K562 (cell line): ENCODE results near the gene USF2. TPM values are rescaled to one million over a fixed set of nuclear protein-coding genes. Genes with fewer than 3 reads are reported as not detected.

Experiments used
- ATAC-seq: fragments of 200-7000 bp; cut with Tn5 transposase; 3 replicates; pipeline ENCODE4 v1.9.1; 2020; ENCODE audit warnings: moderate library complexity
- BruUV-seq: library from RNA; stranded (reverse); fragments of 400-500 nt; replicated peaks from 2 replicates; lab custom pipeline; 2021; lab: Mats Ljungman, UMichigan
- CTCF ChIA-PET: fragments of 300-600 bp; formaldehyde crosslinking; extraction: SDS; loops from one replicate; lab custom pipeline; 2021; ENCODE audit warnings: low intra/inter-chr PET ratio; lab: Yijun Ruan, JAX
- POLR2A ChIA-PET: fragments of 300-600, 350-650 bp; sonication (Branson Sonifier 250); formaldehyde crosslinking; extraction: SDS; loops from one replicate; lab custom pipeline; 2021; ENCODE audit warnings: antibody characterized with exemption, inconsistent platforms; lab: Yijun Ruan, JAX
- DNase-seq, 4 experiments: peaks; one replicate each; pipeline versions ENCODE4 v3.0.0 to v3.0.0-alpha.2; 2011 to 2018; ENCODE audit warnings: low spot score in 3 of 4, mixed read lengths in 3 of 4; ENCODE audit errors: extremely low read depth in 1 of 4
- FAIRE-seq: peaks from 2 replicates; lab custom pipeline; 2011; peaks lifted over from hg19 to GRCh38; lab: Jason Lieb, UNC
- H2AFZ ChIP-seq: 2 replicates; pipeline ENCODE4 v1.6.0; 2011; ENCODE audit warnings: low read depth, low read length, control low read depth, inconsistent platforms
- H3K27ac ChIP-seq: fragments of 200-600 bp; 3 replicates; pipeline ENCODE4 v1.8.0; 2011; ENCODE audit warnings: low read depth, mild to moderate bottlenecking, control low read depth, inconsistent platforms, low read length, moderate library complexity, mixed read lengths; ENCODE audit errors: extremely low read depth
- H3K27me3 ChIP-seq, 2 experiments: fragments of 300-600 bp in 1 of 2; 2 replicates in 1 of 2; 3 replicates in 1 of 2; pipeline versions ENCODE4 v1.6.0 to v1.8.0; 2011; ENCODE audit warnings: inconsistent platforms in 2 of 2, low read length in 2 of 2, mild to moderate bottlenecking in 1 of 2, mixed read lengths in 1 of 2, moderate library complexity in 1 of 2; ENCODE audit not compliant: control insufficient read depth in 2 of 2, insufficient read depth in 2 of 2
- H3K36me3 ChIP-seq: fragments of 300-600 bp; 3 replicates; pipeline ENCODE4 v1.8.0; 2011; ENCODE audit warnings: mild to moderate bottlenecking, low read length, inconsistent platforms; ENCODE audit not compliant: control insufficient read depth, insufficient read depth
- H3K4me1 ChIP-seq, 2 experiments: fragments of 200-600 bp in 1 of 2; replicated peaks in 1 of 2; 2 replicates in 1 of 2; 3 replicates in 1 of 2; pipeline versions ENCODE4 v1.5.1 to v1.8.0; 2011; ENCODE audit warnings: inconsistent platforms in 2 of 2, low read length in 2 of 2, mild to moderate bottlenecking in 1 of 2, mixed read lengths in 1 of 2, moderate library complexity in 1 of 2; ENCODE audit not compliant: control insufficient read depth in 2 of 2, insufficient read depth in 2 of 2
- H3K4me2 ChIP-seq: 2 replicates; pipeline ENCODE4 v1.6.1; 2011; ENCODE audit warnings: low read length, control low read depth, inconsistent platforms, mixed read lengths; ENCODE audit not compliant: insufficient read depth
- H3K4me3 ChIP-seq: fragments of 200-600 bp; sonication (generic), shearing (Covaris generic); 2 replicates; pipeline ENCODE4 v1.5.1; 2016; ENCODE audit warnings: control low read depth, inconsistent platforms
- H3K79me2 ChIP-seq: fragments of 200-600 bp; 3 replicates; pipeline ENCODE4 v1.8.0; 2011; ENCODE audit warnings: low read length, inconsistent platforms; ENCODE audit not compliant: control insufficient read depth, insufficient read depth
- H3K9ac ChIP-seq, 2 experiments: 2 replicates each; pipeline versions ENCODE4 v1.6.0 to v1.6.1; 2011; ENCODE audit warnings: low read depth in 2 of 2, low read length in 2 of 2, control low read depth in 1 of 2, inconsistent platforms in 1 of 2, mild to moderate bottlenecking in 1 of 2, mixed read lengths in 1 of 2; ENCODE audit not compliant: insufficient read depth in 1 of 2
- H3K9me1 ChIP-seq: one replicate; pipeline ENCODE4 v1.6.0; 2011; ENCODE audit warnings: inconsistent platforms, mild to moderate bottlenecking, low read length, moderate library complexity; ENCODE audit not compliant: control insufficient read depth, insufficient read depth
- H3K9me3 ChIP-seq: replicated peaks from 2 replicates; pipeline ENCODE4 v1.5.1; 2011; ENCODE audit warnings: low read depth, low read length, inconsistent platforms; ENCODE audit not compliant: control insufficient read depth, insufficient read depth
- H4K20me1 ChIP-seq: replicated peaks from 2 replicates; pipeline ENCODE4 v1.6.1; 2011; ENCODE audit warnings: low read length, inconsistent platforms, mixed read lengths; ENCODE audit not compliant: control insufficient read depth, insufficient read depth
- BRCA1 ChIP-seq, 2 experiments: fragments of 450-650 bp in 1 of 2; sonication (generic) in 1 of 2; formaldehyde crosslinking in 1 of 2; IDR thresholded peaks; 2 replicates each; pipeline versions ENCODE4 v1.5.0 to v1.6.1; 2017 to 2020; ENCODE audit warnings: mild to moderate bottlenecking in 1 of 2, missing genetic modification reagents in 1 of 2
- ETV1 ChIP-seq: fragments of 450-650 bp; conservative IDR thresholded peaks from 2 replicates; pipeline ENCODE4 v1.6.1; 2016; ENCODE audit warnings: missing genetic modification characterization, control low read depth, low read depth, missing compliant biosample characterization
- NRF1 ChIP-seq, 2 experiments: fragments of 450-650 bp; IDR thresholded peaks in 1 of 2; conservative IDR thresholded peaks in 1 of 2; 2 replicates each; pipeline ENCODE4 v1.6.1; 2014; ENCODE audit warnings: mild to moderate bottlenecking in 2 of 2
- POLR2AphosphoS2 ChIP-seq: IDR thresholded peaks from 2 replicates; pipeline ENCODE4 v1.6.1; 2012; ENCODE audit warnings: low read length, improper control_type of control experiment
- WGBS: fragments of 100-300 bp; shearing (Covaris generic); methylation state at CpG from one replicate; pipeline ENCODE4 v1.1.6; 2016; ENCODE audit warnings: low coverage, mixed read lengths; ENCODE audit not compliant: insufficient coverage; ENCODE audit errors: missing lambda C conversion rate; 5-methylcytosine and 5-hydroxymethylcytosine counted together
- in situ Hi-C: fragments of 300-500 bp; cut with MboI; formaldehyde crosslinking; loops from 4 replicates; pipeline ENCODE4 v1.15.0; 2018; ENCODE audit warnings: inconsistent platforms, mixed read lengths
- intact Hi-C: fragments of 100-400 bp; cut with micrococcal nuclease; formaldehyde crosslinking; loops from 2 replicates; pipeline ENCODE4 v1.14.2; 2022
- polyA plus RNA-seq, 8 experiments: library from polyadenylated mRNA; depleted of rRNA in 4 of 8; stranded (reverse) in 5 of 8; unstranded in 3 of 8; fragments of >200 nt; fragmentation: Nextera tagmentation in 2 of 8; fragmentation: Illumina TruSeq in 1 of 8; extraction: Ambion mirVana in 2 of 8; extraction: Trizol in 1 of 8; gene quantifications; 2 replicates each; pipeline versions ENCODE4 v1.2.1 to v1.2.3, GENCODE V29; 2011 to 2014; ENCODE audit warnings: inconsistent platforms in 1 of 8, missing spikeins in 1 of 8
- total RNA-seq, 7 experiments: library from RNA; depleted of rRNA in 6 of 7; stranded (reverse); fragments of >200 nt in 6 of 7; fragmentation: Illumina TruSeq in 2 of 7; extraction: Trizol in 2 of 7; gene quantifications; 2 replicates each; pipeline versions ENCODE4 v1.2.1 to v1.2.3, GENCODE V29; 2011 to 2021; ENCODE audit warnings: low replicate concordance in 1 of 7

The USF2 gene
- total and polyA plus RNA-seq, 9 of the 15 experiments (the other 6 are each of a cell fraction or from before 2014, with no cell fraction given): 0.27 to 93.7 (median 58.4) TPM

DNA sequence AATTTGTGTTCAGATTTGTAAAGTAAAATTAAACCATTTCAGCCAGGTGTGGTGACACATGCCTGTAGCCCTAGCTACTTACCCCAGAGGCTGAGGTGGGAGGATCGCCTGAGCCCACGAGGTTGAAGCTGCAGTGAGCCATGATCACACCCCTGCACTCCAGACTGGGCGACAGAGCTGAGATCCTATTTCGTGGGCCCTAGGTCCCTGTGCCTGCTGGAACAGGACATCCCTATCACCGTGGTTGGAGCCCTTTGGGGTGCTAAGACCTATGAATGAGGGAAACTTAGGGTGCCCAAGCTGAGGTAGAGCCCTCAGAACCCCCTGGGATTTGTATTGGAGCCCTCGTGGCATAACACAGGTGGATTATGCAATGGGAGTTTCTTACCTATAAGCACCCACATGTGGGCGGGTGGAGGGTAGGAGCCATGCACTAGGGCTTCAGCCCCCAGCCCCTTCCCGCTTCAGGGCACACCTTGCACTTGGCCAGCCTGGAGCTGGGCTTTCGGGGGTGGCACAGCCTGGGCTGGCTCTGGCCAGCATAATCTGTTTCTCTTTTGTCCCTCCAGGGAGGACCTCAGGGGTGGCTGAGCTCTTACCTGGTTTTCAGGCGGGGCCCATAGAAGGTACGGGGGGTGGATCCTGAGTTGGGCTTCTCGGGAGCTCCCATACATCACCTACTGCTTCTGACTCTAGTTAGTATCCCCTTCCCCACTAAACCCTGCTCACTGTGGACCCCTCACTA lies 7.2 kb upstream of the USF2 start:
- ATAC-seq (no peak), DNase-seq (no peak), FAIRE-seq (no peak)
- Histone ChIP-seq H3K36me3 (peaks cover 92% of the 10 kb centered on the region), H3K79me2 (peaks cover 3% of the 10 kb centered on the region; the same call in 2 of the 3 replicates), H3K9ac (no peak overlapping the region; a peak in 1 of 4 replicates), H3K27me3 (no peaks in the 10 kb centered on the region), H3K4me2 (no peak overlapping the region), H3K9me3 (no peaks in the 10 kb centered on the region), H3K27ac (no peak overlapping the region), H3K9me1 (no peaks in the 10 kb centered on the region), H4K20me1 (no peaks in the 10 kb centered on the region), H2AFZ (no peak overlapping the region), H3K4me1 (peaks cover 2 to 29% of the 10 kb centered on the region in 2 experiments; a peak in 4 of 5 replicates), H3K4me3 (no peak overlapping the region)
- no TSS peak for BruUV-seq
- POLR2A ChIA-PET: interaction anchor here (0.9 to 1.4 kb wide), 2 partner anchors 9 to 118 kb away, joined by 3 read pairs; no protein-coding TSS in a partner anchor
- WGBS: 81% methylated on average over 12 of the region's 12 CpGs
- intact Hi-C loops (no loop called here), in situ Hi-C loops (no loop called here)
- CTCF ChIA-PET: no interaction called here
- no peak for TF ChIP-seq NRF1 (conservative IDR thresholded peaks at IDR 0.05 in 1 of 2, IDR thresholded peaks at IDR 0.05 in 1 of 2)
- peak; percentile 23; the same call in 1 of the 2 replicates for TF ChIP-seq POLR2AphosphoS2
- no peak for TF ChIP-seq BRCA1 (IDR thresholded peaks at IDR 0.05)
- TF ChIP-seq BRCA1 (CRISPR knock-in tag; IDR thresholded peaks at IDR 0.05): no peak
- TF ChIP-seq ETV1 (tag): no peak
